HepG2 (cell line): ENCODE data around the gene KCTD1. TPM values are rescaled to one million over a fixed set of nuclear protein-coding genes. Genes with fewer than 3 reads are reported as not detected.

Experiments used
- ATAC-seq: fragments of 200-7000 bp; cut with Tn5 transposase; 3 replicates; pipeline ENCODE4 v1.9.1; 2020; ENCODE audit warnings: mild to moderate bottlenecking, moderate library complexity
- BruUV-seq: library from RNA; stranded (reverse); fragments of 400-500 nt; replicated peaks from 2 replicates; lab custom pipeline; 2021; lab: Mats Ljungman, UMichigan
- CTCF ChIA-PET: fragments of 300-600 bp; formaldehyde crosslinking; extraction: SDS; loops from one replicate; lab custom pipeline; 2021; ENCODE audit warnings: low total read pairs, inconsistent platforms, low intra/inter-chr PET ratio; lab: Yijun Ruan, JAX
- POLR2A ChIA-PET: fragments of 350-600 bp; sonication (Branson Sonifier 250); formaldehyde crosslinking; loops from one replicate; lab custom pipeline; 2020; ENCODE audit warnings: antibody characterized with exemption, inconsistent platforms; lab: Yijun Ruan, JAX
- DNase-seq: peaks from one replicate; pipeline ENCODE4 v3.0.0-alpha.2; 2015; ENCODE audit warnings: low spot score
- FAIRE-seq: peaks from 3 replicates; lab custom pipeline; 2011; peaks lifted over from hg19 to GRCh38; lab: Jason Lieb, UNC
- H2AFZ ChIP-seq: one replicate; pipeline ENCODE4 v1.6.1; 2011; ENCODE audit warnings: low read length, inconsistent platforms
- H3K27ac ChIP-seq: fragments of 300-600 bp; 3 replicates; pipeline ENCODE4 v1.8.0; 2011; ENCODE audit warnings: mixed run types, mild to moderate bottlenecking, mixed read lengths, low read length, inconsistent platforms; ENCODE audit not compliant: insufficient read depth; ENCODE audit errors: extremely low read length
- H3K27me3 ChIP-seq, 2 experiments: fragments of 200-600 bp in 1 of 2; 2 replicates in 1 of 2; 3 replicates in 1 of 2; pipeline versions ENCODE4 v1.6.0 to v1.8.0; 2011; ENCODE audit warnings: low read length in 2 of 2, mild to moderate bottlenecking in 2 of 2, moderate library complexity in 2 of 2, inconsistent platforms in 1 of 2; ENCODE audit not compliant: insufficient read depth in 2 of 2, control insufficient read depth in 1 of 2
- H3K36me3 ChIP-seq, 2 experiments: fragments of 200-600 bp in 1 of 2; replicated peaks in 1 of 2; 2 replicates in 1 of 2; 3 replicates in 1 of 2; pipeline versions ENCODE4 v1.5.1 to v1.8.0; 2011; ENCODE audit warnings: low read length in 2 of 2, inconsistent platforms in 1 of 2; ENCODE audit not compliant: insufficient read depth in 2 of 2, control insufficient read depth in 1 of 2
- H3K4me1 ChIP-seq: 2 replicates; pipeline ENCODE4 v1.5.1; 2012; ENCODE audit warnings: low read length, inconsistent platforms; ENCODE audit not compliant: insufficient read depth
- H3K4me2 ChIP-seq: 2 replicates; pipeline ENCODE4 v1.6.0; 2011; ENCODE audit warnings: low read depth, low read length, inconsistent platforms
- H3K4me3 ChIP-seq, 3 experiments: fragments of 200-600 bp in 1 of 3; sonication (generic), shearing (Covaris generic) in 1 of 3; replicated peaks in 1 of 3; 2 replicates each; pipeline ENCODE4 v1.5.1; 2011 to 2016; ENCODE audit warnings: low read length in 3 of 3, inconsistent platforms in 2 of 3, low read depth in 2 of 3, mild to moderate bottlenecking in 2 of 3, control low read depth in 1 of 3, mixed read lengths in 1 of 3; ENCODE audit not compliant: insufficient read depth in 1 of 3
- H3K79me2 ChIP-seq: one replicate; pipeline ENCODE4 v1.6.1; 2011; ENCODE audit warnings: low read length, inconsistent platforms; ENCODE audit not compliant: insufficient read depth
- H3K9ac ChIP-seq: 2 replicates; pipeline ENCODE4 v1.6.0; 2011; ENCODE audit warnings: mild to moderate bottlenecking, low read depth, low read length, inconsistent platforms; ENCODE audit not compliant: insufficient read depth
- H3K9me3 ChIP-seq: 2 replicates; pipeline ENCODE4 v1.5.1; 2012; ENCODE audit warnings: mild to moderate bottlenecking, low read length
- H4K20me1 ChIP-seq: 2 replicates; pipeline ENCODE4 v1.6.0; 2011; ENCODE audit warnings: inconsistent platforms, mild to moderate bottlenecking, low read length, moderate library complexity; ENCODE audit not compliant: insufficient read depth
- CSRNP1 ChIP-seq: sonication (generic); formaldehyde crosslinking; IDR thresholded peaks from 2 replicates; pipeline ENCODE4 v1.8.1; 2023; ENCODE audit warnings: mild to moderate bottlenecking, missing genetic modification reagents
- ETS1 ChIP-seq: sonication (generic); formaldehyde crosslinking; IDR thresholded peaks from 2 replicates; pipeline ENCODE4 v1.4.0; 2020; ENCODE audit warnings: missing genetic modification reagents
- HNRNPK ChIP-seq: fragments of 200-400 bp; formaldehyde crosslinking; IDR thresholded peaks from 2 replicates; pipeline ENCODE4 v1.6.1; 2018; ENCODE audit warnings: low read length, low read depth, moderate library complexity, mild to moderate bottlenecking; ENCODE audit not compliant: poor library complexity, severe bottlenecking
- PCBP1 ChIP-seq: fragments of 200-400 bp; formaldehyde crosslinking; IDR thresholded peaks from 2 replicates; pipeline ENCODE4 v1.6.1; 2017; ENCODE audit warnings: mild to moderate bottlenecking, low read depth, low read length, borderline replicate concordance
- PRPF4 ChIP-seq: fragments of 200-400 bp; formaldehyde crosslinking; IDR thresholded peaks from 2 replicates; pipeline ENCODE4 v1.6.1; 2016; ENCODE audit warnings: low read length, low read depth; ENCODE audit not compliant: poor library complexity, severe bottlenecking
- RBAK ChIP-seq: sonication (generic); formaldehyde crosslinking; IDR thresholded peaks from 2 replicates; pipeline ENCODE4 v1.5.1; 2020; ENCODE audit warnings: mild to moderate bottlenecking, missing genetic modification reagents
- TSC22D2 ChIP-seq: sonication (generic); formaldehyde crosslinking; IDR thresholded peaks from 2 replicates; pipeline ENCODE4 v1.5.1; 2020; ENCODE audit warnings: missing genetic modification reagents, mild to moderate bottlenecking, borderline replicate concordance
- ZBTB7A ChIP-seq: sonication (generic); formaldehyde crosslinking; IDR thresholded peaks from 2 replicates; pipeline ENCODE4 v1.8.0; 2022; ENCODE audit warnings: mild to moderate bottlenecking, missing genetic modification reagents
- ZNF646 ChIP-seq: sonication (generic); formaldehyde crosslinking; IDR thresholded peaks from 2 replicates; pipeline ENCODE4 v1.9.0; 2021; ENCODE audit warnings: mild to moderate bottlenecking, missing genetic modification reagents
- WGBS: methylation state at CpG from one replicate; pipeline ENCODE4 v1.1.6; 2017; ENCODE audit warnings: low lambda C conversion rate; 5-methylcytosine and 5-hydroxymethylcytosine counted together
- in situ Hi-C: cut with HindIII; loops from 2 replicates; pipeline ENCODE4 v1.10.0; 2017; ENCODE audit warnings: low pct_unique_long_range_greater_than_20kb; ENCODE audit not compliant: extremely low pct_ligation_motif_present
- intact Hi-C: fragments of 100-400 bp; cut with micrococcal nuclease; formaldehyde crosslinking; loops from one replicate; pipeline ENCODE4 v1.10.0; 2022; ENCODE audit not compliant: unreplicated experiment
- polyA plus RNA-seq, 8 experiments: library from polyadenylated mRNA; depleted of rRNA in 3 of 8; stranded (reverse) in 7 of 8; unstranded in 1 of 8; fragments of >200 nt; fragmentation: Illumina TruSeq in 4 of 8; extraction: Trizol in 4 of 8; gene quantifications; 2 replicates each; pipeline versions ENCODE4 v1.2.1 to v1.2.3, GENCODE V29; 2011 to 2016; ENCODE audit warnings: low read depth in 4 of 8, missing spikeins in 1 of 8, mixed read lengths in 1 of 8; ENCODE audit not compliant: insufficient read depth in 1 of 8
- total RNA-seq, 5 experiments: library from RNA; depleted of rRNA; stranded (reverse); fragments of >200 nt; fragmentation: Illumina TruSeq; extraction: Trizol; gene quantifications; 2 replicates each; pipeline ENCODE4 v1.2.3, GENCODE V29; 2016; ENCODE audit warnings: low read depth in 1 of 5

Gene KCTD1
- total and polyA plus RNA-seq, 2 of the 13 experiments (the other 11 are each of a cell fraction or from before 2014, with no cell fraction given), result 2.7 to 6.8 TPM

- Histone ChIP-seq H3K27ac (no peak overlapping the region), H3K4me1 (peaks cover 44% of the 10 kb centered on the region), H3K36me3 (no peaks in the 10 kb centered on the region; a peak in 1 of 5 replicates), H2AFZ (no peak overlapping the region), H3K4me3 (no peak overlapping the region), H3K9me3 (no peaks in the 10 kb centered on the region), H3K79me2 (no peaks in the 10 kb centered on the region), H3K27me3 (no peaks in the 10 kb centered on the region), H4K20me1 (no peaks in the 10 kb centered on the region), H3K9ac (no peak overlapping the region), H3K4me2 (peak overlapping the region; percentile 68)
- 67% methylated on average over 4 of the region's 4 CpGs for WGBS
- no TSS peak for BruUV-seq
- in situ Hi-C loops, result loop anchor here (25.0 kb wide), 1 partner anchor 107 kb away; no protein-coding TSS in a partner anchor
- TF ChIP-seq PCBP1, result no peak
- TF ChIP-seq PRPF4, result no peak
- no peak for TF ChIP-seq TSC22D2 (CRISPR knock-in tag)
- TF ChIP-seq RBAK, result no peak
- no peak for TF ChIP-seq HNRNPK
- no peak for TF ChIP-seq ZNF646
- TF ChIP-seq CSRNP1 (CRISPR knock-in tag), result no peak
- TF ChIP-seq ZBTB7A, result no peak
- no peak for TF ChIP-seq ETS1 (CRISPR knock-in tag)
- FAIRE-seq (no peak), DNase-seq (no peak), ATAC-seq (no peak)
- POLR2A ChIA-PET, result no interaction called here
- intact Hi-C loops, result no loop called here
- CTCF ChIA-PET, result no interaction called here
These were observed 3.9 kb downstream of the KCTD1 start for GRCh38 chr18:26544451-26544850.
